ENCODE measurements around the gene FBXL16. TPM values are rescaled to one million over a fixed set of nuclear protein-coding genes. Genes with fewer than 3 reads are reported as not detected.

The FBXL16 gene
- total and polyA plus RNA-seq, 2 donors (not counting 1 experiment from before 2014, with no cell fraction given): 0.07 TPM; not detected in 1

- H3K4me3 ChIP-seq (replicated peaks in 1 of 4; ENCODE audit: control extremely low read depth in 1 of 4, insufficient read depth in 1 of 4, low read depth in 3 of 4, low read length in 4 of 4): no peak overlapping the region
- no peak for DNase-seq (ENCODE audit: low read depth in 2 of 2)
- no peaks in the 10 kb centered on the region for H3K4me1 ChIP-seq (ENCODE audit: control insufficient read depth, extremely low read depth, insufficient read depth, low read length)
- no peak overlapping the region for H2AFZ ChIP-seq (ENCODE audit: low read length)
- H3K9ac ChIP-seq (ENCODE audit: insufficient read depth, low read length): no peak overlapping the region
- H3K27ac ChIP-seq (ENCODE audit: insufficient read depth, low read length): no peak overlapping the region
- no peaks in the 10 kb centered on the region for H3K9me3 ChIP-seq (ENCODE audit: control insufficient read depth, insufficient read depth, low read depth, low read length)
- no peaks in the 10 kb centered on the region for H4K20me1 ChIP-seq (ENCODE audit: control insufficient read depth, extremely low read depth, insufficient read depth, low read length)
- no peaks in the 10 kb centered on the region for H3K27me3 ChIP-seq (ENCODE audit: control insufficient read depth, insufficient read depth, low read length)
- H3K79me2 ChIP-seq (ENCODE audit: control insufficient read depth, insufficient read depth, low read length): no peaks in the 10 kb centered on the region
- no peak overlapping the region for H3K4me2 ChIP-seq (ENCODE audit: extremely low read depth, insufficient read depth, low read length)
- TF ChIP-seq EZH2 (IDR thresholded peaks at IDR 0.05; ENCODE audit: low read length, missing control alignments) (no peak), CTCF (conservative IDR thresholded peaks at IDR 0.05 in 1 of 2, IDR thresholded peaks at IDR 0.05 in 1 of 2; ENCODE audit: low read depth in 1 of 2, low read length in 2 of 2) (peak; percentile 21 to 35)
- peaks cover 30% of the 10 kb centered on the region for H3K36me3 ChIP-seq (ENCODE audit: control insufficient read depth, insufficient read depth, low read length)
Observed at GRCh38 chr16:733382-734207, 28.0 kb upstream of the FBXL16 start.

- Histone ChIP-seq H3K4me3 (replicated peaks in 1 of 4; ENCODE audit: control extremely low read depth in 1 of 4, insufficient read depth in 1 of 4, low read depth in 3 of 4, low read length in 4 of 4) (no peak overlapping the region), H3K27ac (ENCODE audit: insufficient read depth, low read length) (no peak overlapping the region), H3K36me3 (ENCODE audit: control insufficient read depth, insufficient read depth, low read length) (peaks cover 30% of the 10 kb centered on the region), H4K20me1 (ENCODE audit: control insufficient read depth, extremely low read depth, insufficient read depth, low read length) (no peaks in the 10 kb centered on the region), H3K4me2 (ENCODE audit: extremely low read depth, insufficient read depth, low read length) (no peak overlapping the region), H2AFZ (ENCODE audit: low read length) (no peak overlapping the region), H3K79me2 (ENCODE audit: control insufficient read depth, insufficient read depth, low read length) (no peaks in the 10 kb centered on the region), H3K27me3 (ENCODE audit: control insufficient read depth, insufficient read depth, low read length) (no peaks in the 10 kb centered on the region), H3K9ac (ENCODE audit: insufficient read depth, low read length) (no peak overlapping the region), H3K4me1 (ENCODE audit: control insufficient read depth, extremely low read depth, insufficient read depth, low read length) (no peaks in the 10 kb centered on the region), H3K9me3 (ENCODE audit: control insufficient read depth, insufficient read depth, low read depth, low read length) (no peaks in the 10 kb centered on the region)
- DNase-seq (ENCODE audit: low read depth in 2 of 2): peak in 1 of 2 donors; percentile 32
- TF ChIP-seq CTCF (conservative IDR thresholded peaks at IDR 0.05 in 1 of 2, IDR thresholded peaks at IDR 0.05 in 1 of 2; ENCODE audit: low read depth in 1 of 2, low read length in 2 of 2) (no peak), EZH2 (IDR thresholded peaks at IDR 0.05; ENCODE audit: low read length, missing control alignments) (no peak)
Observed at GRCh38 chr16:732936-733335, 27.3 kb upstream of the FBXL16 start.

GRCh38 chr16:732332-732731 lies 26.7 kb upstream of the FBXL16 start:
- TF ChIP-seq CTCF (conservative IDR thresholded peaks at IDR 0.05 in 1 of 2, IDR thresholded peaks at IDR 0.05 in 1 of 2; ENCODE audit: low read depth in 1 of 2, low read length in 2 of 2) (no peak), EZH2 (IDR thresholded peaks at IDR 0.05; ENCODE audit: low read length, missing control alignments) (no peak)
- H3K27me3 ChIP-seq (ENCODE audit: control insufficient read depth, insufficient read depth, low read length): no peaks in the 10 kb centered on the region
- H3K4me2 ChIP-seq (ENCODE audit: extremely low read depth, insufficient read depth, low read length): no peak overlapping the region
- H4K20me1 ChIP-seq (ENCODE audit: control insufficient read depth, extremely low read depth, insufficient read depth, low read length): no peaks in the 10 kb centered on the region
- H3K4me3 ChIP-seq (replicated peaks in 1 of 4; ENCODE audit: control extremely low read depth in 1 of 4, insufficient read depth in 1 of 4, low read depth in 3 of 4, low read length in 4 of 4): no peak overlapping the region
- H3K9me3 ChIP-seq (ENCODE audit: control insufficient read depth, insufficient read depth, low read depth, low read length): no peaks in the 10 kb centered on the region
- no peak overlapping the region for H3K27ac ChIP-seq (ENCODE audit: insufficient read depth, low read length)
- H3K79me2 ChIP-seq (ENCODE audit: control insufficient read depth, insufficient read depth, low read length): no peaks in the 10 kb centered on the region
- H2AFZ ChIP-seq (ENCODE audit: low read length): no peak overlapping the region
- no peaks in the 10 kb centered on the region for H3K4me1 ChIP-seq (ENCODE audit: control insufficient read depth, extremely low read depth, insufficient read depth, low read length)
- H3K36me3 ChIP-seq (ENCODE audit: control insufficient read depth, insufficient read depth, low read length): peaks cover 29% of the 10 kb centered on the region
- H3K9ac ChIP-seq (ENCODE audit: insufficient read depth, low read length): no peak overlapping the region
- no peak for DNase-seq (ENCODE audit: low read depth in 2 of 2)
